ENCODE results near the gene UBE2QL1.
A peak's percentile ranks its signal among the peaks of the same experiment; 100 is the strongest.

Gene UBE2QL1

DNA sequence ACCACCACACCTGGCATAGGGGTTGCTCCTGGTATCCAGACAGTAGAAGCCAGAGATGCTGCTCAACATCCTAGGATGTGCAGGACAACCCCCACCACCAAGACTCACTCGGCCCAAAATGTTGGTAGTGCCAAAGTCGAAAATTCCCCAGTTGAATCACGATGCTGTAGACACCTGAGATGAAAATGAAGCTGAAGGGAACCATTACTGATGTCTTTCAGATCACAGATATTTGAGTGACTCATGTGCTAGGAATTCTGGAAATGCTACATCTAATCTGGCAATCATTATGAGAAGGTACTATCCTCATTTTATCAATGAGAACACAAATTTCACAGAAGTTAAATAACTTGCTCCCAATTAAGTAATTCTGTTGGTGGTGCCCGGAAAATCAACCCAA lies 21.0 kb upstream of the UBE2QL1 start:
- no peak for DNase-seq

DNA sequence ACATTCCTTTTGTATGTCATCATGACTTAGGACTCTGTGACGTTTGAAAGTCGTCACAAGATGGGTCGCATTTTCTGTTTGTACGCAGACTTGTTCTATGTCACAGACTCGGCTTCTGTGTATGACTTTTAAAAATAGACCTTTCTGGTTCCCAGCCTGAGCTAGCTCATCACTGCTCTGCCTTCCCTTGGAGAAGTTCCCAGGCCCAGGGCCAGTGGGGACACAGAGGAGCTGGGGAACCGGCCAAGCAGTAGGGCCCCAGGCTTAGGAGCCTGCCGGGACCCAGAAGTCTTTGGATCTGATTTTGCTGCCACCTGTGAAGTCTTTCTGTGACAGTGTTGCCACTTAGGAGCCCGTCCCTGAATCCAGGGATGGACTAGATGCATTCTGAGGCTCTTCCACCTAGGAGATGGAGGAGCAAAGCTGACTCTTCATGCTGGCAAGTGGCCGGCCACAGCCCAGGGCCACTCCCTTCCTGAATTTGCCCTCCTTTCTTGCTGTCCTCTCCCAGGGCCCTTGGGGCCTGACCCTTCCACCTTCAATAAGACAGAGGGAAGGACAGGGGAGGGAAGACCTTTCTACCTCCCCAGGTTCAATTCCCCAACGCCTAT lies 18.1 kb upstream of the UBE2QL1 start:
- DNase-seq = peak in 1 of 56 donors; percentile 14

DNA sequence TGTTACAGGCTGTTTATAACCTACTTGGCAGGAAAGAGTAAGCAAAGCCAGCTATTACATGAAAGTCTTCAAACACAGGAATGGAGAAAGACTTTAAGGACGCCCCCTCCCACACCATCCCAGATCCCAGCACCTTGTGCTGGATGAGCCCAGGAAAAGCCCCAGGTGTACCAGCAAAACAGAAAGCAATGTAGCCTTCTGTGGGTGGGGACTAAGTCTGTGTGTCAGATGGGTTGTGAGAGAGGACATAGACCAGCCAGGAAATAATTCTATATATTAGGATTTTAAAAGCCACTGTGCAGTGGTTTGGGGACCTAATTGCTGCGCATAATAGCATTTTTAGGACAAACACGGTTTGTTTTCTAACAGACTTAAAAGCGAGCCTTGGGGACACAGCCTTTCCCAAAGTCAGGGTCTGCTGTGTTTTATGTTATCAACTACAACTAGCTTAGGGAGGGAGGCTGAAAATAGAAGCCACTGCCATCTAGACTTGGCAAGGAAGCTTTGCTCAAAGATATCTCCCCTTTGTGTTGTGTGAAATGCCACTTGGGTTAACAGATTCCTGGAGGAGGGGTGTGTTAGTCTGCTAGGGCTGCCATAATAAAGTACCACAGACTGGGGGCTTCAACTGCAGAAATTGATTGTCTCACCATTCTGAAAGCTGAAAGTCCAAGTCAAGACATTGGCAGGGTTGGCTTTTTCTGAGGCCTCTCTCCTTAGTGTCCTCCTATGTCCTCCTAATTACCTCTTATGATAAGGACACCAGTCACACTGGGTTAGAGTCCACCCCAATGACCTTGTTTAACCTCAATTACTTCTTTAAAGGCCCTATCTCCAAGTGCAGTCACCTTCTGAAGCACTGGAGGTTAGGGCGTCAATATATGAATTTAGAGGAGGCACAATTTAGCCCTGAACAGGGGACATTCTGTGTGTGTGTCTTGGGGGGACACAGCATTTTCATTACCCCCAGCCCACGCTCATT lies 17.2 kb upstream of the UBE2QL1 start:
- DNase-seq = no peak

DNA sequence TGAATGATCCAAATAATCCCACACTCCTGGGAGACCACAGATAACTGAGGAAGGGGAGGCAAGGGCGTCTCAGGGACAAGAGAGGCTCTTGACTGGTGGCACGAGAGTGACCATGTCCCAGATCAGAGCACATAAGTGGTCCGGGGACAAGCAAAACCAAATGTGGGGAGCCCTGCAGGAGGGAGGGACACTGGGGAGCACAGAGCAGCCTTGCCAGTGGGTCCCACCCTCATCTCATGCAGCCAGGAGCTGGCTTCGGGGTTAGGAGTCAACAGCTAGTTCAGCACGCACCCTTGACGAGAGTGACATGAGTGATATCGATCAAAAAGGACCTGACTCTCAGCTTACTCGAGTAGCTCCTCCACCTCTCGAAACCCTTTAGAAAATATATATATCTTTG lies 16.5 kb upstream of the UBE2QL1 start:
- DNase-seq = no peak

DNA sequence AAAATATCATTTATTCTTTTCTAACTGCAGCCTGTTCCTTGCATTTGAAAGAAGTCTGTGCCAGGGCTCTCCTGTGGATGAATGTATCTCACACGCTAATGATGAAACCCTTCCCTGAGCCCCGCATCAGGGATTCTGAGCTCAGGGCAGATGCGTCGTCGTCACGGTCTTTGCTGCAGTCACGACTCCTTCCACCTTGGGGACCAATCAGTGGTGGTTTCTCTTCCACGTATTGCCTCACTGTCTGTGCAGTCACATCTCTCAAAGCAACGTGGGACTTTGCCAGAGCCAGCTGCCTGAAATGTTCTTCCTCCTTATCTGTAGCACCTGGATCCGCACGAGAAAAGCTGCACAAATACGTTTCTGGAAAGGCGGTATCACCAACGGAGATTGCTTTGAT lies 13.9 kb upstream of the UBE2QL1 start:
- no peak for DNase-seq

DNA sequence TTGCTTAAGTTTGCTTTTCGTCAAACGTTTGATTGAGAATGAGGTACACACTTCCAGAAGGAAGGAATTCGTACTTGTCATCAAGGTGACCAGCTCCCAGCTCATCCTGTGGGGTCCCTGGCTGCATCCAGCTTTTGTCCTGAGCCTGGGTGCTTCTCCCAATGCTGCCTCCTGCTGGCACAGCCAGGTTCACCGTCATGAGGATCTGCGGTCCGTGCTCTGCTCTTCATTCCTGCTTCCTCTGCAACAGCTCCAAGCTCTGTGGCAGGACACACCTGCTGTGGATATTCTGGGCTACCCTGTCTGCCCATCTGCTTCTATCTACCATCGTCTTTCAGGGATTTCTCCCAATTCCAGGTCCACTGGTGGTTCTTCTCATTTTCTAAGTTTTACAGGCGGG lies 13.3 kb upstream of the UBE2QL1 start:
- no peak for DNase-seq

DNA sequence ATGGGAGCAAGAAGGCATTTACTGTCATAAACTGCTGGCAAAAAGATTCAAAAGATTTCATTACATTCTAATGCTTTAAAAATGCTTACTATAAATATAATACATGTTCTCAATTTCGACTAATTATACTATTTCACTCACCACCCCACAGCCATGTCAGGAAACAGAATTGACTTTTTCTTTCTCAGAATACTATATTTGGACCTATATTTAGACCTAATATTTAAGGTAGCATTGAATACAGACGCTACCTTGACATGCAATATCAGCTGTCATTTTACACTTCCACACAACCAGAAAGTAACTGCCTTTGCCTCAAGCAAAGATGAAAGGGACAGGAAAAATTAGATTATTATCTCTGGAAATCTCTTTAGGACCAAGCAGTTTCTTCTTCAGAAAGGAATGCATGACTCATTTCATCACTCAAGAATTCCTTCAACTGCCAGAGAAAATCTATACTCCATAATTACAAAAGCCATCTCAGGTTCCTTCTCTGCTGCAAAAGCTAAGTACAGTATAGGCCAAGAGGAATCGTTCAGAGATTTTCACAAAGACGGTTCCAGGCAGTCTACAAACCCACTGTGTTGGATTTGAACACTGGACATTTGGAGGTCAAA lies 11.8 kb upstream of the UBE2QL1 start:
- no peak for DNase-seq

DNA sequence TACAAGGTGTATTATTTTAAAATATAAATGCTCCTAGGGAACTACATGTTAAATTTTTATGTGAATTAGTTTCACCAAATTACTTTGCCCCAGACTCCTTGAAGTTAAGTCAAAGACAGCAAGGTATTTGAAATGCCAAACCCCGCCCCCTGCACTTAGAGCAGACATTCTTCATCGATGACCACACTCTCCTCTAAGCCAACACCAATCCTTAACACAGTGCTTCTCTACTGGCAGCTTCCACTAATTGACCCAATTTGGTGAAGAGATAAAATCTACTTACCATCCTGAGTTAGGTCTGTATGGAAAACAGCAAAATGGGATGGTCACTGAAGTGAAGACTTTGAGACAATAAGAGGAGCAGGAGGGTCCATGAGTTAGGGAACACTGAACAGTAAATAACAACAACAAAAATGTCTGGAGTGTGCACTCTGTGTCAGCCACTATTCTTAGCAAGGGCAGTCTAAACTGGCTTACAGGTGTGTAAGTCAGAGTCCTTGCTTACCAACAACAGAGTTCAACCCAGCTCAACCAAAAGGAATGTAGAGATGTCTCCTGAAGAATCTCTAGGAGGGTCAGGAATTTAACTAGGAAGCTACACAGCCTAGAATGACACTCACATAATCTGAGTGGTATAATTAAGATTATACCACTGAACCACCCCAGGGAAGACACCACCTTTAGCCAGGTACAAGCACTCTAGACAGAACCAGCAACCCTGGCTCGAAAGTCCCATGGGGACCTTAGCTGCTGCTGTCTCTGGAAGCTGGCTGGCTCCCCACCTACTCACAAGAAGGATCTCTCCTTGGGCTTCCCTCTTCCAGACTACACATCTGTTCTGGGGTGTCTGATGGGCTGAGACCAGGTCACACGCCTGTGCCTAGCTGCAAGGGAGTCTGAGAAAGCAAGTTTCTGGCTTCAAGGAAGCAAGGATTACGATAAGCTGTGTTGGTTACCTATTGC lies 8.8 kb upstream of the UBE2QL1 start:
- DNase-seq = no peak

DNA sequence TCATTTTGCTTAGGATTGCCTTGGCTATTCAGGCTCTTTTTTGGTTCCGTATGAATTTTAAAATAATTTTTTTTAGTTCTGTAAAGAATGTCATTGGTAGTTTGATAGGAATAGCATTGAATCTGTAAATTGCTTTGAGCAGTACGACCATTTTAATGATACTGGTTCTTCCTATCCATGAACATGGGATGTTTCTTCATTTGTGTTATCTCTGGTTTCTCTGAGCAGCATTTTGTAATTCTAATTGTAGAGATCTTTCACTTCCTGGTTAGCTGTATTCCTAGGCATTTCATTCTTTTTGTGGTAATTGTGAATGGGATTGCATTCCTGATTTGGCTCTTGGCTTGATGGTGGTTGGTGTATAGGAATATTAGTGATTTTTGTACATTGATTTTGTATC lies 6.3 kb upstream of the UBE2QL1 start:
- no peak for DNase-seq

DNA sequence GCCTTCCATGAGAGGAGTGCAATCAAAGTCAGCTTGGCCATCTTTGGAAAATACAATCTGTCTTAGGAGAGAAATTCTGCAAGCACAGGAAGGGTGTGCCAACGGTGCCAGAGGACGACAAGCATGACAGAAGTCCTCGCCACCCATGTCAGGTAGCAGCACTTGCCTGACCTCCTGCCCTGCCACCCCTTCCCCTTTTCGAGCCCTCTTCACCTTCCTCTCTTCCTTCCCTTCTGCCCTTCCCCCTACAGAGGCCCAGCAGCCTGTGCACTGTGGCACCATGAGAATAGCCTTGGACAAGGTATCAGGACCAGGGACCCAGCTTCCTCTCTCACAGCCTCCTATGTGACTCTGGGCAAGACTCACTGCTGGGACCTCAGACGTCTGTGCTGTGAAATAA lies 5.3 kb upstream of the UBE2QL1 start:
- DNase-seq = no peak

DNA sequence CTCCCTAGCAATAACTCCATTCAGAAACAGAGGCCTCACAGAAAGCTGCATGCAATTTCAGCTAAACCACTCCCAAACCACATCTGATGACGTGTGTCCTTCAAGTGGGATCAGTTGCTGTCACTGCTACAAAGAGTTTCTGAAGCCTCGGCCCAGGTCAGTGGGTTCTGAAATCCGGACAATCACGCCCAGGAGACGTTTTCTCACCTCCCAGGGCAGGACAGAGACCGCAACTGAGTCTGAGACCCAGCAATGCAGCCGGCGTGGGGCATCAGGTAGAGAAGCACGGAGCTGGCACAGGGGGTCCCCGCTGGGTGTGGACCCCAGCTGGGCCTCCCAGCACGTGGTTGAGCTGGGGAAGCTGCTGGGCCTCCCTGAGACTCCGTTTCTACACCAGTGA lies 2.6 kb upstream of the UBE2QL1 start:
- no peak for DNase-seq

DNA sequence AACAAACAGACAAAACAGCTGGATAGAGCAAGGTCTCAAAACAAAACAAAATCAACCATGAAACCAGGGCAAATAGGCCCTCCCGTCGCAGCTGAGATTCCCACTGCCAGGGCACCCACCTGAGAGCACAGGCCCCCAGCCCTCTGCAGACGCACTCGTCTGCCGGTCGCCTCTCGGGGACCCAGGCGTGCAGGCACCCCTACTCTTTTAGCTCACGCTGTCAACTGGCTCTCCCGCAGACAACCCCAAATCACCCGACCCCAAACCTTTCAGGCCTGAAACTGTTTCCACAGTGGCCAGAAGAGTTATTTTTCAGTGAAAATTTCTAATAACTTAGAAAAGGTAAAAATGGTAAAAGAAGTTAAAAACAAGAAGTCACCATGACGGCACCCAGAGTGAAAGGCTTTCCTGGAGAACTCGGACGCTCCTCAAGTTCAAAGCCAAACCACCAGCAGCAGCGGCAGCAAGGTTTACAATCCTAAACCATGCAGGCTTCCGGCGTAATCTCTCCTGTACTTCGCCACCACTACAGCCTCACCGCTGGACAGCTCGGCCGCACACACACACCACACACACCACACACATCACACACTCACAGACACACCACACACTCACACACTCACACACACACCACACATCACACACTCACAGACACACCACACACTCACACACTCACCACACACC lies 1.9 kb upstream of the UBE2QL1 start:
- DNase-seq = no peak

DNA sequence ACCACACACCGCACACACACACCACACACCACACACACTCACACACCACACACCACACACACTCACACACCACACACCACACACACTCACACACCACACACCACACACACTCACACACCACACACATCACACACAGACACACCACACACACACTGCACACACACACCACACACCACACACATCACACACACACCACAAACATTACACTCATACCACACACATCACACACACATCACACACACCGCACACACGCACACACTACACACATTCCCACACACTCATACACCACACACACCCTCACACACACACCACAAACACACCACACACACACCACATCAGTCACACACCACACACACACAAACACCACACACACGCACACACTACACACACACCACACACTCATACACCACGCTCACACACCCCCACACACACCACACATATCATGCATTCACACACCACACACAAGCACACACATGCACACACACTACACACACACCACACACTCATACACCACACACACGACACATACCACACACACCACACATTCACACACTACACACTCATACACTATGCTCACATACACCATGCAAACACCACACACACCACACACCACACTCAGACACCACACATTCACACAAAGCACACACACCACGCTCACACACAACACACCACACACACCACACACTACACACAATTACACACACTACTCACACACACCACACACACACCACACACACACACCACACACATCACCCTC lies 1.1 kb upstream of the UBE2QL1 start:
- DNase-seq = no peak

DNA sequence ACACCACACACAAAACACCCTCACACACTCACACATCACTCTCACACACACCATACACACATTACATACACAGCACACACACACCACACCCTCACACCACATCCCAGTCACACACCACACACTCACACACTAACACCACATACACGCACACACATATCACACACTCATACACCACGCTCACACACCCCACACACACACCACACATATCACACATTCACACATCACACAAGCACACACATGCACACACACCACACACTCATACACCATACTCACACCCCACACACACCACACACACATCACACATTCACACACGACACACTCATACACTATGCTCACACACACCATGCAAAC lies 543 bp upstream of the UBE2QL1 start:
- DNase-seq = no peak

DNA sequence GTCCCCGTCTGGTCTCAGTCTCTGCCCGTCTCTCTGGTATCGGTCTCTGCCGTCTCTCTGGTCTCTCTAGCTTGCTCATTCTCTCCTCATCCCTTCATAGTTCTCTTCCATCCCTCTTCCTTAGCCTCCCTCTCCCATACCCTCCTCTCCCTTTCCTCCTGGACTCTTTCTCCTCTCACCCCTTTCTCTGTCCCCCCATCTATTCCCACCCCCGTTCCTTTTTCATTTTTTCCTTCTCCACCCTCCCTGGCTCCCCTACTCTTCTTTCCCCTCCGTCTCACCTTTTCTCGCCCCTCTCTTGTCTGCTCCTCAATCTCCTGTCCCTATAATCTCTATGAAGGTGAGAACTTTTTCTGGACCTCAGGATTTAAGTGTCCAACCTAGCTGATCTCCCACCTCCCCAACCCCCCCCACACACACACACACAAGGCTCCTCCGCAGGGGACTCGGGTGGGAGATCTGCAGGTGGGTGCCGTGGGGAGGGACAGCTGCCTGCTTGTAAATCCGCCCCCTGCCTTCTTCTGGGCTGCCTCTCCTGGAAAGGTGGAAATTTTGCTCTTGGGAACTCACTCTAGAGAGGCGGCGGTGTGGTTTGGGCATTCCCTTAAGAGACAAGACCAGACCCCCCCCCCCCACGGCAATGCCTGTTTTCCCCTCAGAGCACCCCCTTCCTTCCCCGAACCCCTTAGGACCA lies 953 bp downstream of the UBE2QL1 start:
- DNase-seq = no peak

DNA sequence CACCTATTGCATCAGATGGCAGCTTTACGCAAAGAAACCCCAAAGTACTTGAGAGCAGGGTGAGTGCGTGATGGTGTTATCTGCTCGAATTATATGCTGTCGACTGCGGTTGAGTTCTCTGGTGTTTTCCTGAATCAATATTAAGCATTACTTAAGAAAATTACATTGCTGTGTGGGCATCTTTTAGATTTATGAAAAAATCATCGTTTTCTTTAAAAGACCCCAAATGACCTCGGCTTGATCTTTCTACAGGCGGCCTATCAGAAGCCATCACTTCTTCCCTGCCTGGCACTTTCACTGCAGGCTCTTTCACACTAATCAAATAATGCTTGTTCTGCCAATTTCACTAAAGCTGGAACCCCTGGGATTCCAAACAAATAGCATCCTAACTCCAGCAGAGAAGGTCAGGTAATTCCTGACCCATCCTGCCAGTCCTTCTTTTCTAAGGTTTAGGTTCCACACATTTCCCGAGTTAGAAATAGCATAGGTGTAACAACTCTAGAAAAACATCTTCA lies 1.7 kb downstream of the UBE2QL1 start:
- DNase-seq = no peak

DNA sequence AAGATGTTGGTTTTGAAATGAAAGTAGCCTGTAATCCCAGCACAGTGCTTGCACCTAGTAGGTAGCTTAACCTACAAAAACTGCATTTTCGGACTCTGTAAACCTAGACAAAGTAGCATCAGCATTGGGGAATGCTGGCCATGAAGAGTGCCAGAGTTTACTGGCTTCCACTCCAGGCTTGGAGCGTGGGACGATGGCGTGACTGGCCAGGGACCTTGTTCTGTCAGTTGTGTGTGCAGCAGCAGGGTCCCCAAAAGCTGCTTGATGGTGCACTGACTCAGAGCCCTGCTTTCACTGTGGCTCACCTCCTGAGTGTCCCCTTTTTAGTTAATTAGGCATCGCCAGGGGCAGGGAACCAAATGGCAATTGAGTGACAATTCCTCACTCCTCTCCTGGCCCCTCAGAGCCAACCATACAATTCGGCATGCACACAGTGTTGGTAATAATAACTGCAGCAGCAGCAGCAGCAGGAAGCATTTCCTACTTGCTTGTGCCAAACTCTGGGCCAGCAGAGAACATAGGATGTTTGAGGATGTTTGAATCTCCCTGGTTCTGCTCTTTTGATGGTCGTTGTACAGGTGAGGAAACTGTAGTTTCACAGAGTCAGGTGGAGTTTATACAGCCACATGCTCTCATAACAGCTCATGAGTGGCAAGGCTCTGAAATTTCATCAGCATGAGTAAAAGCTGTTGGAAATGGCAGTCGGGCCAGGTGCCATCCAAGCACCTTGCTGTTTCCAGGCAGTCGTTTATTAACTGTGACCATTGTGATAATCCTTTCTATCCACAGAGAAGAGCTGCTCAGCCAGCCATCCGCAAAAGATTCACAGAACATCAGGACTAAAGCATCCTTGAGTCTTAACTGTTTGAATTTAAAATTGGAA lies 4.2 kb downstream of the UBE2QL1 start:
- no peak for DNase-seq

DNA sequence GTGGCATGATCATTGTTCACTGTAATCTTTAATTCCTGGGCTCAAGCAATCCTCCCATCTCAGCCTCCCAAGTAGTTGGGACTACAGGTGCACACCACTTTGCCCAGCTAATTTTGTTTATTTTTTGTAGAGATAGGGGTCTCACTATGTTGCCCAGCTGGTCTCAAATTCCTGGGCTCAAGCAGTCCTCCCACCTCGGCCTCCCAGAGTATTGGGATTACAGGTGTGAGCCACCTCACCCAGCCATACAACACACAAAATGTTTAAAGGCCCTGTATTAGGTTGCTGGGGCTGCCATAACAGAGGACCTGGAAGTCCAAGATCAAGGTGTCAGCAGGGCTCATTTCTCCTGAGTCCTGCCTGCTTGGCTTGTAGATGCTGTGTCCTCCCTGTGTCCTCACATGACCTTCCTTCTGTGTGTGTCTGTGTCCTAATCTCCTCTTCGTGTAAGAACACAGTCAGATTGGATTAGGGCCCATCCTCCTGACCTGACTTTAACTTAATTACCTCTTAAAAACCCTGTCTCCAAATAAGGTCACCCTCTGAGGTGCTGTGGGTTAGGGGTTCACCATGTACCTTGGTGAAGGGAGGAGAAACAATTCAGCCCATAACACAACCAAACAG lies 5.4 kb downstream of the UBE2QL1 start:
- DNase-seq = no peak

All from amygdala (tissue), 56 donors.